Right lobe of liver (tissue), 6 donors: ENCODE results near the gene TMEM144. TPM values are rescaled to one million over a fixed set of nuclear protein-coding genes. Genes with fewer than 3 reads are reported as not detected.

Source experiments
- ATAC-seq, 4 donors: fragments of 200-7000 bp; cut with Tn5 transposase; one replicate each; pipeline ENCODE4 v1.9.1; 2020; ENCODE audit warnings: mild to moderate bottlenecking in 4 of 4, moderate library complexity in 4 of 4
- DNase-seq, 3 donors: peaks; one replicate each; pipeline ENCODE4 v3.0.0-alpha.2; 2020
- H3K27ac ChIP-seq, 3 donors: fragments of 200-600 bp; one replicate each; pipeline ENCODE4 v1.8.0; 2022
- H3K27me3 ChIP-seq, 2 donors: fragments of 200-600 bp; one replicate each; pipeline ENCODE4 v1.8.0; 2022
- H3K36me3 ChIP-seq, 4 donors: fragments of 200-600 bp; sonication (generic) in 1 of 4; one replicate each; pipeline versions ENCODE4 v1.5.1 to v1.8.0; 2017 to 2022; ENCODE audit warnings: control low read depth in 1 of 4
- H3K4me1 ChIP-seq, 4 donors: fragments of 200-600 bp; sonication (generic) in 1 of 4; one replicate each; pipeline versions ENCODE4 v1.5.1 to v1.8.0; 2017 to 2022; ENCODE audit warnings: control low read depth in 1 of 4
- H3K4me3 ChIP-seq, 3 donors: fragments of 200-600 bp; one replicate each; pipeline ENCODE4 v1.8.0; 2022
- H3K9me3 ChIP-seq, 4 donors: fragments of 200-600 bp; sonication (generic) in 1 of 4; one replicate each; pipeline versions ENCODE4 v1.5.1 to v1.8.0; 2017 to 2022; ENCODE audit warnings: control low read depth in 1 of 4
- POLR2A ChIP-seq: fragments of 450-650 bp; IDR thresholded peaks from one replicate; pipeline ENCODE4 v1.6.1; 2017; ENCODE audit warnings: antibody characterized with exemption, mild to moderate bottlenecking
- WGBS: methylation state at CpG from one replicate; pipeline ENCODE4 v1.1.6; 2018; ENCODE audit warnings: low coverage, low lambda C conversion rate; ENCODE audit not compliant: insufficient coverage; ENCODE audit errors: missing lambda C conversion rate; 5-methylcytosine and 5-hydroxymethylcytosine counted together
- intact Hi-C, 2 donors: fragments of 100-400 bp; cut with DNase I; formaldehyde crosslinking; loops; one replicate each; pipeline versions ENCODE4 v1.11.2 to v1.14.1; 2022
- total RNA-seq, 6 experiments: library from RNA; depleted of rRNA in 2 of 6; stranded (reverse); fragments of >200 nt in 2 of 6; fragmentation: NEBNext Ultra II Directional in 3 of 6; extraction: Animal tissue kit (Norgen Biotek cat#: 25700) in 3 of 6; gene quantifications; one replicate each; pipeline versions ENCODE4 v1.1.0 to v1.2.4, GENCODE V29; 2016 to 2023
- TF ChIP-seq, protein P1 (sequence below), 4 donors: fragments of 200-600 bp in 3 of 4; fragments of 450-650 bp in 1 of 4; IDR thresholded peaks; one replicate each; pipeline versions ENCODE4 v1.5.1 to v1.8.0; 2016 to 2022; ENCODE audit warnings: antibody characterized with exemption in 4 of 4, mild to moderate bottlenecking in 2 of 4
- donor health status: DM: no; HTN: yes; CAD: no.
- donor health status: DM: no; HTN: no; CAD: no.
- donor health status: DM: no; HTN: no; CAD: no.
- donor health status: DM: no; HTN: yes; CAD: no.
- donor health status: DM: no; HTN: yes; CAD: no.

TMEM144 gene
- total RNA-seq, 6 experiments from 2014 or later: 1.3 to 6.7 (median 2.1) TPM

DNA sequence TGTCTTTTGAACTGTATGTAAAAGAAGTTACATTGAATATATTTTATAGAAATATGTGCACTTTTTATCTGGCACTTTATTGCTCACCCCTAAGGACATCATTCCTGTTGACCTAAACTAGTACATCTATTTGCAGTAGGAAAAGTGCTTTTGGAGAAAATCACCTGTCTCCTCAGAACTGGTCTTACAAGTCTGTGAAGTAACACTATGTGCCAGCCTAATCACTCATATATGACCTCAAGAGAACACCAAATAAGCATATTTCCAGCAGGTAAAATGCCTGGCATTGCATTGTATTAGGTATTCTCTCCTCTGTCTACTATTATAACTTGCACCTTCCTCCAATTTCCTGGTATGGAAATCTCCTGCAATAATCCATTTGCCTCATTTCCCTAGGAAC lies 33.5 kb upstream of the TMEM144 start:
- DNase-seq: no peak
- Histone ChIP-seq H3K4me1 (no peaks in the 10 kb centered on the region), H3K9me3 (no peaks in the 10 kb centered on the region), H3K4me3 (no peak overlapping the region), H3K27me3 (no peaks in the 10 kb centered on the region), H3K27ac (no peak overlapping the region), H3K36me3 (no peaks in the 10 kb centered on the region)
- intact Hi-C loops: no loop called here
- no peak for ATAC-seq
- no peak for TF ChIP-seq POLR2A
- TF ChIP-seq, protein P1, sequence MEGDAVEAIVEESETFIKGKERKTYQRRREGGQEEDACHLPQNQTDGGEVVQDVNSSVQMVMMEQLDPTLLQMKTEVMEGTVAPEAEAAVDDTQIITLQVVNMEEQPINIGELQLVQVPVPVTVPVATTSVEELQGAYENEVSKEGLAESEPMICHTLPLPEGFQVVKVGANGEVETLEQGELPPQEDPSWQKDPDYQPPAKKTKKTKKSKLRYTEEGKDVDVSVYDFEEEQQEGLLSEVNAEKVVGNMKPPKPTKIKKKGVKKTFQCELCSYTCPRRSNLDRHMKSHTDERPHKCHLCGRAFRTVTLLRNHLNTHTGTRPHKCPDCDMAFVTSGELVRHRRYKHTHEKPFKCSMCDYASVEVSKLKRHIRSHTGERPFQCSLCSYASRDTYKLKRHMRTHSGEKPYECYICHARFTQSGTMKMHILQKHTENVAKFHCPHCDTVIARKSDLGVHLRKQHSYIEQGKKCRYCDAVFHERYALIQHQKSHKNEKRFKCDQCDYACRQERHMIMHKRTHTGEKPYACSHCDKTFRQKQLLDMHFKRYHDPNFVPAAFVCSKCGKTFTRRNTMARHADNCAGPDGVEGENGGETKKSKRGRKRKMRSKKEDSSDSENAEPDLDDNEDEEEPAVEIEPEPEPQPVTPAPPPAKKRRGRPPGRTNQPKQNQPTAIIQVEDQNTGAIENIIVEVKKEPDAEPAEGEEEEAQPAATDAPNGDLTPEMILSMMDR (IDR thresholded peaks at IDR 0.05): no peak

DNA sequence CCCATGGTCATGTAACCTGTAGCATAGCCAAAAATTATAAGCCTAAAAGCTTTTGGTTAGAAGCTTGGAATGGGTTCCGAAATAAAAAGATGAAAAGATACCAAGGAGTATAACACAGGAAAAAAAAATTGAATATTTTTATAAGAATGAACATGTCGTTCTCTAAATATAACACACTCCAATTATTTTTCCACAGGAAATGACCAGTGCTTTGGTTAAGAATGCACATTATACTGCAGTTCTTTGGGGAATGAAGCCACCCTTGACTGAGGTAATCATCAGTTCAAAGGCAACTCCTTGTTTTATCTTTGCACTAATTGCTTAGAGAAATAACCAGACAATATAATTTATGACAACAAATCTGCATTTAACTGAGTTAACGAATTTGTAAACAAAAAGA lies 30.8 kb upstream of the TMEM144 start:
- WGBS: 48% methylated on average over 3 of the region's 3 CpGs
- Histone ChIP-seq H3K4me3 (no peak overlapping the region), H3K27ac (no peak overlapping the region), H3K36me3 (no peaks in the 10 kb centered on the region), H3K4me1 (no peaks in the 10 kb centered on the region), H3K27me3 (no peaks in the 10 kb centered on the region), H3K9me3 (no peaks in the 10 kb centered on the region)
- intact Hi-C loops: no loop called here
- ATAC-seq (no peak), DNase-seq (no peak)
- TF ChIP-seq POLR2A: no peak
- TF ChIP-seq, protein P1 (IDR thresholded peaks at IDR 0.05): no peak

DNA sequence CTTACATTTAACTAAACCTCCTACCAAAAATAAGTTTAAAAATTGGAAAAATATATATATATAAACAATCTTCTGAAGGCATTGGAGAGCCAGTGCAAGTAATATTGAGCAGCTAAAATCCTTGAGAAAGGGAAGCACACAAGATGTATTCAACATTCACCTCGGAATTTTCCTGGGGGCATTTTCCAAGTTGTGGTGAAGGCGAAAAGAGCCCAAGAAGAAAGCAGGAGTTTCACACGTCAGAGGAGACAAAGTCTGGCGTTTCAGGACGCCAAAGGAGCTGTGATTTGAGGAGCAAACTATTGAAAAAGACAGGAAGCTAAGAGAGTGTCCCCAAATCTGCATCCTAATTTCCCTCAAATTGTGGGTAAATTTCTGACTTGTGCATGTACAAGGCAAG lies 28.4 kb upstream of the TMEM144 start:
- TF ChIP-seq, protein P1 (IDR thresholded peaks at IDR 0.05): no peak
- TF ChIP-seq POLR2A: no peak
- intact Hi-C loops: no loop called here
- Histone ChIP-seq H3K4me1 (no peaks in the 10 kb centered on the region), H3K4me3 (no peak overlapping the region), H3K36me3 (no peaks in the 10 kb centered on the region), H3K27ac (no peak overlapping the region), H3K9me3 (no peaks in the 10 kb centered on the region), H3K27me3 (no peaks in the 10 kb centered on the region)
- DNase-seq: no peak
- ATAC-seq: no peak
- 57% methylated on average over 5 of the region's 5 CpGs for WGBS

DNA sequence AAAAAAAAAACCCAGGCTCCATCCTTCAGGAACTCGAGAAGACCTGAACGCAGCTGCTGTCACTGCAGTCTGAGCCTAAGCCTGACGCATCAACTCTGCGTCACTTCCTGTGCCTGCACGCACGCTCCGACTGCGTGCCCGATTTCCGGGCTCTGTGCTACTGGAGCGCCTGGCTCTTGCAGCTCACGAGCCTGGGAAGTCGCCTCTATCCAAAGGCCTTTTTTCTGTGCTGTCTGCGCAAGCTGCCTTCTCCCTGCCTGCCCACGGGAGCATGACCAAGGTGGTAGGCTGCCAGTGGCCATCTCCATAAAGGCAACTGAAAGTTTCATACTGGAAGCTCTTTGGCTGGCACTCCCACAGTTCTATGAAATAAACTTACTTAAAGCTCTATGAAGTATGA lies 27.6 kb upstream of the TMEM144 start:
- Histone ChIP-seq H3K4me3 (no peak overlapping the region), H3K36me3 (no peaks in the 10 kb centered on the region), H3K9me3 (no peaks in the 10 kb centered on the region), H3K27ac (no peak overlapping the region), H3K4me1 (no peaks in the 10 kb centered on the region), H3K27me3 (no peaks in the 10 kb centered on the region)
- DNase-seq: no peak
- ATAC-seq: no peak
- TF ChIP-seq, protein P1 (IDR thresholded peaks at IDR 0.05): no peak
- TF ChIP-seq POLR2A: no peak
- WGBS: 75% methylated on average over 6 of the region's 15 CpGs
- intact Hi-C loops: no loop called here

DNA sequence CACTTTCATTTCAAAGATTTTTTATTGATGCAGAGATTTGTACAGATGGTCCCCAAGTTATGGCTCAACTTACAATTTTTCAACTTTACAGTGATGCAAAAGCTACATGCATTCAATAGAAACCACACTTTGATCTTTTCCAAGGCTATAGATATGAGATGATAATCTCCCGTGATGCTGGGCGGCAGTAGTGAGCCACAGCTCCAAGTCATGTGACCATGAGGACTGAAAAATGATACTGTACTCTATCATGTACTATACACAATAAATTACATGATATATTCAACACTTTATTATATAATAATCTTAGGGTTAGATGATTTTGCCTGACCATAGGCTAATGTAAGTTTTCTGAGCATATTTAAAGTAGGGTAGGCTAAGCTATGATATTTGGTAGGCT lies 23.5 kb upstream of the TMEM144 start:
- Histone ChIP-seq H3K9me3 (no peaks in the 10 kb centered on the region), H3K4me1 (no peaks in the 10 kb centered on the region), H3K4me3 (no peak overlapping the region), H3K27me3 (no peaks in the 10 kb centered on the region), H3K27ac (no peak overlapping the region), H3K36me3 (no peaks in the 10 kb centered on the region)
- ATAC-seq (no peak), DNase-seq (no peak)
- intact Hi-C loops: no loop called here
- TF ChIP-seq, protein P1 (IDR thresholded peaks at IDR 0.05): no peak
- TF ChIP-seq POLR2A: no peak
- 67% methylated on average over 2 of the region's 2 CpGs for WGBS
